K562 (cell line): ENCODE data around the gene GNG3. TPM values are rescaled to one million over a fixed set of nuclear protein-coding genes. Genes with fewer than 3 reads are reported as not detected.

Source experiments
- ATAC-seq: fragments of 200-7000 bp; cut with Tn5 transposase; 3 replicates; pipeline ENCODE4 v1.9.1; 2020; ENCODE audit warnings: moderate library complexity
- BruUV-seq: library from RNA; stranded (reverse); fragments of 400-500 nt; replicated peaks from 2 replicates; lab custom pipeline; 2021; lab: Mats Ljungman, UMichigan
- CTCF ChIA-PET: fragments of 300-600 bp; formaldehyde crosslinking; extraction: SDS; loops from one replicate; lab custom pipeline; 2021; ENCODE audit warnings: low intra/inter-chr PET ratio; lab: Yijun Ruan, JAX
- POLR2A ChIA-PET: fragments of 300-600, 350-650 bp; sonication (Branson Sonifier 250); formaldehyde crosslinking; extraction: SDS; loops from one replicate; lab custom pipeline; 2021; ENCODE audit warnings: antibody characterized with exemption, inconsistent platforms; lab: Yijun Ruan, JAX
- DNase-seq, 4 experiments: peaks; one replicate each; pipeline versions ENCODE4 v3.0.0 to v3.0.0-alpha.2; 2011 to 2018; ENCODE audit warnings: low spot score in 3 of 4, mixed read lengths in 3 of 4; ENCODE audit errors: extremely low read depth in 1 of 4
- FAIRE-seq: peaks from 2 replicates; lab custom pipeline; 2011; peaks lifted over from hg19 to GRCh38; lab: Jason Lieb, UNC
- H2AFZ ChIP-seq: 2 replicates; pipeline ENCODE4 v1.6.0; 2011; ENCODE audit warnings: low read depth, low read length, control low read depth, inconsistent platforms
- H3K27ac ChIP-seq: fragments of 200-600 bp; 3 replicates; pipeline ENCODE4 v1.8.0; 2011; ENCODE audit warnings: low read depth, mild to moderate bottlenecking, control low read depth, inconsistent platforms, low read length, moderate library complexity, mixed read lengths; ENCODE audit errors: extremely low read depth
- H3K27me3 ChIP-seq, 2 experiments: fragments of 300-600 bp in 1 of 2; 2 replicates in 1 of 2; 3 replicates in 1 of 2; pipeline versions ENCODE4 v1.6.0 to v1.8.0; 2011; ENCODE audit warnings: inconsistent platforms in 2 of 2, low read length in 2 of 2, mild to moderate bottlenecking in 1 of 2, mixed read lengths in 1 of 2, moderate library complexity in 1 of 2; ENCODE audit not compliant: control insufficient read depth in 2 of 2, insufficient read depth in 2 of 2
- H3K36me3 ChIP-seq: fragments of 300-600 bp; 3 replicates; pipeline ENCODE4 v1.8.0; 2011; ENCODE audit warnings: mild to moderate bottlenecking, low read length, inconsistent platforms; ENCODE audit not compliant: control insufficient read depth, insufficient read depth
- H3K4me1 ChIP-seq, 2 experiments: fragments of 200-600 bp in 1 of 2; replicated peaks in 1 of 2; 2 replicates in 1 of 2; 3 replicates in 1 of 2; pipeline versions ENCODE4 v1.5.1 to v1.8.0; 2011; ENCODE audit warnings: inconsistent platforms in 2 of 2, low read length in 2 of 2, mild to moderate bottlenecking in 1 of 2, mixed read lengths in 1 of 2, moderate library complexity in 1 of 2; ENCODE audit not compliant: control insufficient read depth in 2 of 2, insufficient read depth in 2 of 2
- H3K4me2 ChIP-seq: 2 replicates; pipeline ENCODE4 v1.6.1; 2011; ENCODE audit warnings: low read length, control low read depth, inconsistent platforms, mixed read lengths; ENCODE audit not compliant: insufficient read depth
- H3K4me3 ChIP-seq: fragments of 200-600 bp; sonication (generic), shearing (Covaris generic); 2 replicates; pipeline ENCODE4 v1.5.1; 2016; ENCODE audit warnings: control low read depth, inconsistent platforms
- H3K79me2 ChIP-seq: fragments of 200-600 bp; 3 replicates; pipeline ENCODE4 v1.8.0; 2011; ENCODE audit warnings: low read length, inconsistent platforms; ENCODE audit not compliant: control insufficient read depth, insufficient read depth
- H3K9ac ChIP-seq, 2 experiments: 2 replicates each; pipeline versions ENCODE4 v1.6.0 to v1.6.1; 2011; ENCODE audit warnings: low read depth in 2 of 2, low read length in 2 of 2, control low read depth in 1 of 2, inconsistent platforms in 1 of 2, mild to moderate bottlenecking in 1 of 2, mixed read lengths in 1 of 2; ENCODE audit not compliant: insufficient read depth in 1 of 2
- H3K9me1 ChIP-seq: one replicate; pipeline ENCODE4 v1.6.0; 2011; ENCODE audit warnings: inconsistent platforms, mild to moderate bottlenecking, low read length, moderate library complexity; ENCODE audit not compliant: control insufficient read depth, insufficient read depth
- H3K9me3 ChIP-seq: replicated peaks from 2 replicates; pipeline ENCODE4 v1.5.1; 2011; ENCODE audit warnings: low read depth, low read length, inconsistent platforms; ENCODE audit not compliant: control insufficient read depth, insufficient read depth
- H4K20me1 ChIP-seq: replicated peaks from 2 replicates; pipeline ENCODE4 v1.6.1; 2011; ENCODE audit warnings: low read length, inconsistent platforms, mixed read lengths; ENCODE audit not compliant: control insufficient read depth, insufficient read depth
- CEBPZ ChIP-seq: fragments of 150-350 bp; IDR thresholded peaks from 2 replicates; pipeline ENCODE4 v1.6.1; 2014; ENCODE audit warnings: low read depth, mild to moderate bottlenecking, low read length, borderline replicate concordance
- CHD2 ChIP-seq: IDR thresholded peaks from 2 replicates; pipeline ENCODE4 v1.6.1; 2011; ENCODE audit warnings: low read depth, low read length
- CUX1 ChIP-seq: fragments of 200-800 bp; sonication (Bioruptor generic); IDR thresholded peaks from 2 replicates; pipeline ENCODE4 v1.6.1; 2016; ENCODE audit warnings: missing genetic modification characterization, missing compliant biosample characterization
- HMGN3 ChIP-seq: IDR thresholded peaks from 2 replicates; pipeline ENCODE4 v1.6.1; 2011; ENCODE audit warnings: borderline replicate concordance, low read depth, mild to moderate bottlenecking, mixed read lengths, low read length; ENCODE audit not compliant: insufficient read length; ENCODE audit errors: extremely low read depth
- XRCC5 ChIP-seq: fragments of 200-400 bp; formaldehyde crosslinking; IDR thresholded peaks from 2 replicates; pipeline ENCODE4 v1.6.1; 2017; ENCODE audit warnings: low read depth, mild to moderate bottlenecking, low read length
- WGBS: fragments of 100-300 bp; shearing (Covaris generic); methylation state at CpG from one replicate; pipeline ENCODE4 v1.1.6; 2016; ENCODE audit warnings: low coverage, mixed read lengths; ENCODE audit not compliant: insufficient coverage; ENCODE audit errors: missing lambda C conversion rate; 5-methylcytosine and 5-hydroxymethylcytosine counted together
- in situ Hi-C: fragments of 300-500 bp; cut with MboI; formaldehyde crosslinking; loops from 4 replicates; pipeline ENCODE4 v1.15.0; 2018; ENCODE audit warnings: inconsistent platforms, mixed read lengths
- intact Hi-C: fragments of 100-400 bp; cut with micrococcal nuclease; formaldehyde crosslinking; loops from 2 replicates; pipeline ENCODE4 v1.14.2; 2022
- polyA plus RNA-seq, 8 experiments: library from polyadenylated mRNA; depleted of rRNA in 4 of 8; stranded (reverse) in 5 of 8; unstranded in 3 of 8; fragments of >200 nt; fragmentation: Nextera tagmentation in 2 of 8; fragmentation: Illumina TruSeq in 1 of 8; extraction: Ambion mirVana in 2 of 8; extraction: Trizol in 1 of 8; gene quantifications; 2 replicates each; pipeline versions ENCODE4 v1.2.1 to v1.2.3, GENCODE V29; 2011 to 2014; ENCODE audit warnings: inconsistent platforms in 1 of 8, missing spikeins in 1 of 8
- total RNA-seq, 7 experiments: library from RNA; depleted of rRNA in 6 of 7; stranded (reverse); fragments of >200 nt in 6 of 7; fragmentation: Illumina TruSeq in 2 of 7; extraction: Trizol in 2 of 7; gene quantifications; 2 replicates each; pipeline versions ENCODE4 v1.2.1 to v1.2.3, GENCODE V29; 2011 to 2021; ENCODE audit warnings: low replicate concordance in 1 of 7

GNG3 gene
- total and polyA plus RNA-seq, 9 of the 15 experiments (the other 6 are each of a cell fraction or from before 2014, with no cell fraction given): 0.07 TPM; not detected in 8

- ChIA-PET POLR2A (interaction anchor here (0.8 to 4.1 kb wide), 14 partner anchors 11 to 149 kb away, joined by 3 to 31 read pairs (median 6); partner anchors contain the start of genes C11orf98, CSKMT, HNRNPUL2 and TTC9C), CTCF (no interaction called here)
- H3K4me3 ChIP-seq: peak overlapping the region; percentile 72; the same call in 1 of the 2 replicates
- peak; percentile 8 for TF ChIP-seq HMGN3
- no peak for TF ChIP-seq CUX1 (CRISPR knock-in tag)
- 0 out of 2 replicates have a peak, but pooled peaks have one; percentile 11 for TF ChIP-seq XRCC5
- TF ChIP-seq CEBPZ: no peak
- TF ChIP-seq CHD2: no peak
- peaks cover 2% of the 10 kb centered on the region for H3K9me1 ChIP-seq
- H2AFZ ChIP-seq: no peak overlapping the region
- in situ Hi-C loops (no loop called here), intact Hi-C loops (loop anchor here (2.0 to 5.0 kb wide), 2 partner anchors 20 to 310 kb away; partner anchors contain the start of gene HNRNPUL2)
- peak overlapping the region; percentile 57 for H3K27ac ChIP-seq
- no peaks in the 10 kb centered on the region for H3K9me3 ChIP-seq
- WGBS: 46% methylated on average over 8 of the region's 8 CpGs
- peak overlapping the region; percentile 78 for H3K4me2 ChIP-seq
- H4K20me1 ChIP-seq: peaks cover 3% of the 10 kb centered on the region; the same call in 1 of the 2 replicates
- DNase-seq: no peak
- FAIRE-seq: no peak
- H3K9ac ChIP-seq: peak overlapping the region; percentile 7 to 89; a peak in 2 of 4 replicates
- no TSS peak for BruUV-seq
- H3K4me1 ChIP-seq: peaks cover 29 to 42% of the 10 kb centered on the region in 2 experiments
- no peaks in the 10 kb centered on the region for H3K27me3 ChIP-seq
- ATAC-seq: no peak
- peaks cover 67% of the 10 kb centered on the region for H3K36me3 ChIP-seq
- H3K79me2 ChIP-seq: peaks cover 14% of the 10 kb centered on the region
Observed at GRCh38 chr11:62706850-62707247, 627 bp upstream of the GNG3 start.
